CMK (cell line): ENCODE measurements around the gene TMED8.
"Not testable (repeated sequence)": the region's sequence is repeated elsewhere in the genome, so short reads cannot be mapped to it uniquely, and the experiment has no call there.

Experiments
- DNase-seq: peaks from one replicate; pipeline ENCODE4 v3.0.0-alpha.2; 2010; ENCODE audit warnings: low read depth

TMED8 gene

DNA sequence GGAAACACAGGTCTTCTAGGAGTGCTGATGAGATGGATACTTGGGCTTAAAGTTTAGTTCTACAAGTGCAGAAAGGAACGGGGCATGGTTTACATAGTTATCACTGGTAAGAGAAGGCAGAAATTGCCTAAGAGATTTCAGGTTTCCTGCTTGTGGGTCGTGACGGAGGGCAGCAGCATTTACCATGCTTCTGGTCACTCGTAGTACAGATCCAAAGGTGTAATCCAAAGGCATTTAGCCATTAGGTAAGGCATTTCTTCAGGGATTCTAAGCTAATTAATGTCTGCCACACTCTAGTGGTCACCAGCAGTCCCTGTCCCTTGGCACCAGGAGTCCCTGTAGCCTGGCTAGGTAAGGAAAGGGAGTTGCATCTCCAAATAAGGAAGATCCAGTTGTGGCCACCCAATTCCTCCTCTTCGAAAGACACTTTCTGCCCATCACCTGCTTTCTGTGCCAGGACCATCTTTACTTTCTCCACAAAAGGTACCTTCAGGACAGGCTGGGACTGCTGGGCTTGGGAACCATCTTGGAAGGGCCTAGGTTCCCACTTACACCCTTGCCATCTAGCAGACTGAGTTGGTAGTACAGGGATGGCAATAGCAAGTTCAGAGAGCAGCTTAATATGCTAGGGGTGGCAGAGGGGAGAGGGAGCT is 54.5 kb downstream of the TMED8 start:
- DNase-seq, result no peak

DNA sequence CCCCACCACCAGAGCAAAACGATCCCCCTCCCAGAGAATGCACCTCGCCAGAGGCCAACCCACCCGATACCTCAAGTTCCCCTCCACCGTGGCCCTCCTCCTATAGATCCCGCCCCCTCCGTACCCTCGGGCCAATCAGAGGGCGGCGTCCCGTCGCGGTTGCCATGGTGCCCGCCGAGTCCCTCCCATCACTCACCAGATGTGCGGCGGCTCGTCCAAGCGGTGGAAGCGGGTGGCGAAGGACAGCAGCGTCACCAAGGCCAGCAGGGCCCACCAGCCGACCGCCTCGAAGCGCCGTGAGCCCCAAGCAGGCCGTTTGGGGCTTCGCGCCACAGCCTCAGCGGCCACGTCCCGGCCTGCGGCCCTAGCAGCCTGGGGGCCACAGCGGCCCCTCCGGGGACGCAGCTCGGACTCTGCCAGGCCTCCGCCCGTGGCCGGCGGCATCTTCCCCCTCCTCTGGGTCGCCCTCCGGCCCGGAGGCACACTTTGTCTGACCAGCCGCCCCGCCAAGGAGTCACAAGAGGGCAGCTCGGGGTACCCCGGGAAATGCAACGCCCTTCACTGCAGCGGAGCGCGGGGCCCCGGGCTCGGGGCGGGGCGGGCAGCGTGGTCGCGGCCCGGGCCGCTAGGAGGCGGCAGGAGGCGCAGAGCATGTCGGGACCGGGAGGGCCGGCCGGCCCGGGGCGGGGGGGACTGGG is 56.5 kb downstream of the TMED8 start, which contains the start of gene POMT2:
TSS of gene POMT2 (minus strand) at position 646 of the 698 bp plus-strand sequence. CDS start at position 444, 202 bp downstream.
- peak; percentile 60 for DNase-seq

DNA sequence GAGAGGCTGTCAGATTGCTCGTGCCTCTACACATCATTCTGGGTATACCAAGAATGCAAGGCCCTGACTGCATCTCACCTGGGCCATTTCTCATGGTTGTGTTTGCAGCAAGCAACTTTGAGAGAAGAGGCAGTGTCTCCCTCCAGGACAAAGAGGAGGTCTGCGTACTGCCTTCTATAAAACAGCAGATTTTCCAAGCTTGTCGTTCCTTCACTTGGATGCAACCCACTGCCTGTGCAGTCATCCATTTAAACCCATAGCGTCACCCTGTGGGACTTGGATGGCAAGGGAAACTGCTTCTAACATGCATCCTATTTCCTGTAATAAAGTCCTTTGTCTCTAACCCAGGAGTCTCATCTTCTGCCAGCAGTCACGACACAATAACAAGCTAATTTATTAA is 57.5 kb downstream of the TMED8 start:
- DNase-seq, result no peak

DNA sequence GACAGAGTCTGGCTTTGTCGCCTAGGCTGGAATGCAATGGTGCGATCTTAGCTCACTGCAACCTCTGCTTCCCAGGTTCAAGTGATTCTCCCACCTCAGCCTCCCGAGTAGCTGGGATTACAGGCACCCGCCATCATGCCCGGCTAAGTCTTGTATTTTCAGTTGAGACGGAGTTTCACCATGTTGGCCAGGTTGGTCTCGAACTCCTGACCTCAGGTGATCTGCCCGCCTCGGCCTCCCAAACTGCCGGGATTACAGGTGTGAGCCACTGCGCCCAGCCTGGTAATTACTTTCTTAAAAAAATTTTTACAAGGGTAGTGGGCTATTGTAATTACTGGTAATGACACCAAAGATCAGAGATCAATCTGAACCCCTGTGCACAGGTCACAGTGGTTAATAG is 58.1 kb downstream of the TMED8 start:
- DNase-seq, result not testable (repeated sequence)

DNA sequence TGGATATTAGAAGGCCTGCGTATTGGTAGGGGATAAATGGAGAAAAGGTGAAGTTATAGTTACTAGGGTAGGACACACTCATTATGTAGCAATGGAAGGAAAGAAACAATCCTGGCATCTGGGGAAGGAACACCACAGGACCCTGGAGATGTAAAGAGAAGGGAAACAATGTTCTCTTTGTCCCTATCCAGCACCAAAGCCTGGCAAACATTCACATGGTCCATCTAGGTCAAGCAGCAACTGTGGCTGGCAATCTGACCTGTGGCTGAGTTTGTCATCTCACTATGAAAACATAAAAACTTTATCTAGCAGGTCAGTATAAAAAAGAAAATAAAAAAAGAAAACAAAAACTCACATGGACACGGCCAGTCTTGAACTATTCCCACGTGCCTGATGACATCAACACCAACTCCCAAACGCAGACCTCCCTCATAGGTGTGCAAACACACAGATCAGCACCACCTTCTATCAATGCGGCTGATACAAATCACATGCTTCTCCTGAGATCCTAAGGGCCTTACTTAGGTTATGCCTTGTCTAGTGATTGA is 58.8 kb downstream of the TMED8 start:
- DNase-seq, result no peak

GRCh38 chr14:77316872-77317301 is 60.0 kb downstream of the TMED8 start:
- DNase-seq, result no peak

DNA sequence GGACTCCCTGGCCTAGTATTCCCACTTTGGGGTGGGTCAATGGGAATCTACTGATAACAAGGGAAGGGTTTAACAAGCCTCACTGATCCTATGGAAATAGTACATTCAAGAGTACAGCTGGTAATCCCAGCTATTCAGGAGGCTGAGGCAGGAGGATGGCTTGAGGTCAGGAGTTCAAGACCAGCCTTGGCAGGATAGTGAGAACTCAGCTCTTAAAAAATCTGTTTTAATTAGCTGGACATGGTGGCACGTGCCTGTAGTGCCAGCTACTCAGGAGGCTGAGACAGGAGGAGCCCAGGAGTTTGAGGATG is 60.7 kb downstream of the TMED8 start:
- DNase-seq, result no peak

DNA sequence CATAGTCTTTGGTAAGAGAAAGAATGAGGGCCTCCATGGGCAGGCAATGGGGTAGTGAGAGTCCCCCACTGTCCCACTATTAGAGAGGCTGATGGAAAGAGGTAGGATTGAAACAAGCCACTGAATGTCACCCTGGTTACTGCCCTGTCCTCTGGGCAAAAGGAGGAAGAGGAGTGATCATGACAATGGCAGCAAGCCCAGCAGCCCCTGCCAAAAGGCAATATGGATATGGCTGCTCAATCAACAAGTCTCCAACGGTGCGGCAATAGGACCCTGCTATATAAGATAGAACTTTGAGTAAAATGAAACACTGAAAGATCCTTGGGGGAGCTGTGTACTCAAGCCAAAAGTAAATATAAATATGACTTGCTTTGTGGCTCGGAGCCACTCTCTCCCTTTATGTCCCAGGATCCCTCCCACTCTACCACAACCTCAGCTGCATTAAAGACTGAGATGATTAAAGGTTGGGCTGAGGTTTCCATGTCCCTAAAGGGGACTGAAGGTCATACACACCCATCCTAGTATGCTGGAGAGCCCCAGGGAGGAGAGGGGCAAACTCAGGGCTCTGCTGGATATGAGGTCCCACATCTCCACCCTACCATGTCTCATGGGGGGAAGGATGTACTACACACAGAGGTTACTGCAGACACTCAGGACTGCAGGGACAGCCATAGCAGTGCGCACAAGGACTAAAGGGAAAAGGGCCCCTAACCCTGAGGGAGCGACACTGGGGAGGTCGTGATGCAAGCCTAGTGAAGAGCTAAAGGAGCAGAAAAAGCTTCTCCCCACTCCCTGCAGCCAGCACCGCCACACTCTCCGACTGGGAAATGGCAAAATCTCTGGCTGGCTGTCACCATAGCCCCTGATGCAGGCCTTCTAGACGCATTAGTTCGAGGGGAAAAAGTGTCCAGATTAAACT is 62.1 kb downstream of the TMED8 start:
- DNase-seq, result no peak

DNA sequence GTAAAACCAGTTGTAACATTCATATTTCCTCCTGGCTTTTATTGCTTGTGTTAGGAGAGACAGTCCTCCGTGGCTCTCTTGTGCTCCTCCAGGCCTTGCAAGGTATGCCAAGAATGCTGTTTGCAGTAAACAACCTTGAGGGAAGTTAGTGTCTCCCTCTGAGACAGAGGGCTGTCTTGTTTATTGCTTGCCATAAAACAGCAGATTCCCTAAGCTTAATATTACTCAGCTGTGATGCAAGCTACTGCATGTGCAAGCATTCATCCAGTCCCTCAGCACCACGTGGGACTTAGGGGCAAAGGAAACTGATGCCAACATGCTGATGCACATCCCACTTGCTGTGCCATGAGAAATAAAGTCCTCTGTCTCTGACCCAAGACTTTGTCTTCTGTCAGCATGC is 62.9 kb downstream of the TMED8 start:
- no peak for DNase-seq

GRCh38 chr14:77313371-77313770 is 63.5 kb downstream of the TMED8 start:
- DNase-seq, result no peak

DNA sequence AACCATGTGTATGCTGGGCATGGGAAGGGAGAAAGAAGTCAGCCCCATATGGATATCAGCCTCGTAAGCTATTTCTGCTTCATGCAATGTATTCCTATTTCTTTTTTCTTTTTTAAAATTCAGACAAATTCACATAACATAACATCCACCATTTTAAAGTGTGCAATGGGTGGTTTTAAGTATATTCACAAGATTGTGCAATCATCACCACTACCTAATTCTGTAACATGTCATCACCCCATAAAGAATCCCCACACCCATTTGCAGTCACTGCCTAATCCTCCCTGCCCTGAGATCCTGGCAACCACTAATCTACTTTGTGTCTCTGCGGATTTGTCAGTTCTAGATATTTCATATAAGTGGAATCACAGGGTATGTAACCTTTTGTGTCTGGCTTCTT is 65.7 kb downstream of the TMED8 start:
- no peak for DNase-seq

GRCh38 chr14:77310026-77310425 is 66.9 kb downstream of the TMED8 start:
- no peak for DNase-seq

- no peak for DNase-seq
These were observed 67.8 kb downstream of the TMED8 start for GRCh38 chr14:77309131-77309530.

- DNase-seq, result no peak
These were observed 69.9 kb downstream of the TMED8 start for GRCh38 chr14:77306851-77307496.

DNA sequence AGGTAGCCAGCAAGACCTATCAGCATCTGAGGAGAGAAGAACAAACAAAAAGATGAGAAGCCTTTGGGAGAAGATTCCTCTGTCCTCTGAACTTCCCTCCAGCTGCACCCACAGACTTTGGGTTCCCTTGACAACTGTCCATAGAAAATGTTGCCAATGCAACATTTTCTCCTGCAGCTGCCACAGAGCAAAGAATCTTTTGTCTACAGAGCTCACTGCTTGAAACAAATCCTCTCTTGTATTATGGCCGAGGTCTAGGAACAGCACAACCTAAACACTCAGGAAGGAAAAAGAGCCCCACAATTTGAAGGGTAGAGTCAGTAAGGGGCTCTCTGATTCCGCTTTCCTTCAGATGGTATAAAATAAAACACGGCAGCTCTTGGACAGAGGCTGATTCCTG is 70.5 kb downstream of the TMED8 start:
- DNase-seq, result no peak

DNA sequence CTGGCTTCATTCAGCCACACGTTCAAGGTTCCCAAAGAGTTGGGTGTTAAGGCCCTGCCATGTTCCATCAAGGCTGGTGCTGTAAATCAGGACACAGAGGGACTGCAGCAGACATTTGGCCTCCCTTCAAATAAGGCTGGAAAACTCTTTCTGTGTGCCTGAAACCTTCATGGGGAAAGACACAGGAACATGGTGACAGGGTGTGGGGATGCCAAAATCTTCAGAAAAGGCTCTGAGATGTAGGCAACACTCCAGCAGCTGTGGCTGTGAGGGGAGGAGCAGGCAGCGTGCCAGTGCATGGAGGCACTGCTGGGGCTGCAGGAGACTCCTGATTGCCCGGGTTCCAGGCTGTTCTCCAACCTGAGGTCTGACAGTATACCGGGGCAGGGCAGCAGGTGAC is 71.2 kb downstream of the TMED8 start:
- no peak for DNase-seq

GRCh38 chr14:77303417-77304156 is 73.3 kb downstream of the TMED8 start:
- DNase-seq, result no peak

DNA sequence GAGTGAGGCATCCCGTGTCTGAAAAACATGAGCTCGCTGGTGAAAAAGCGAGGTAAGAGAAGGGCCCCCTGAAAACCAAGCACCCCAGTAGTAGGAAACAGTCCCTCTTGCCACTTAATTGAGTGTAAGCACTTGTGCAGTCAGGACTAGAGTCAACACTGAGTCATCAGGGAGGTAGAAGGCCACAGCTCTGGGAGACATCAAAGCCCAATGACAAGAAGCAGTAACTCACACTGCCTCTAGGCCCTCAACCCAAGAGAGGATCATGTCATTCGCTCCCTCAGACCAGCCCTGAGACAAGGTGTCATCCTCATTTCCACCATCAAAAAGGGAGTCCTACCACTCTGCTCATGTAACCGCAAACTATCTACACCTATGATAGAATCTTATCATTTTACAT is 74.0 kb downstream of the TMED8 start:
- DNase-seq, result no peak

GRCh38 chr14:77301103-77301502 is 75.8 kb downstream of the TMED8 start:
- DNase-seq, result no peak

DNA sequence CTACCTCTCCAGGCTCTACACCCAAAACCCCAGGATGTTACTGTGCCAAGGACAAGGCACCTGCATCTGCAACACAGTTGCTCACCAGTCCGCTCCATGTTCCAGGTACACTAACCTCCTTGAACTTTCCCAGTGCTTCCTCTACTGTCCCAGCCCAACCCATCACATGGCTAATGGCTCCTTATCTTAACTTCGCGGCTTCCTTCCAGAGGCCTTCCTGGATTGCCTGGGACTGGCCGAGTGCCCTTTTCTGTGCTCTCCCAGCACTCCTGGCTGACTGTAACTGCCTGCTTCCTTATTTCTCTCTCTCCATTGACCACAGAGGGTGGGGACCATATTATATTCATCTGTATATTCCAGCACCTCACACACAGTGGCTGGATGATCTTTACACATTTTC is 77.1 kb downstream of the TMED8 start:
- no peak for DNase-seq

- no peak for DNase-seq
These were observed 80.0 kb downstream of the TMED8 start for GRCh38 chr14:77296906-77297305.
